ENCODE results near the gene ADAMTS6.
"Not testable (repeated sequence)": the region's sequence is repeated elsewhere in the genome, so short reads cannot be mapped to it uniquely, and the experiment has no call there.

ADAMTS6 gene

DNA sequence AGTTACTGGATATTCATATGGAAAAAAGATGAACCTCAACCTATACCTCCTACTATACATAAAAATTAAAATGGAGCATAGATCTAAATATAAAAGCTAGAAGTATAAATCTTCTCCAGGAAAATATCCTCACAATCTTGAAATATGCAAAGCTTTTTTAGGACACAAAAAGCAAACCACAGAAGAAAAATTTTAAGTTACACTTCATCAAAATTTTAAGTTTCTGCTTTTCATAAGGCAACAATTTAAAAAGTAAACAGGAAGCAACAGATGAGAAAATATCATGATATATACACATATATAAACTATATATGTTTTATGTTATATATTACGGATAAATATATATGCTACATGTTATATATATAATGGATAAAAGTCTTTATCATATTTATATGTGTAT, 157.5 kb downstream of the ADAMTS6 start:
- DNase-seq (ENCODE audit: low spot score): no peak
- TF ChIP-seq, protein P1, sequence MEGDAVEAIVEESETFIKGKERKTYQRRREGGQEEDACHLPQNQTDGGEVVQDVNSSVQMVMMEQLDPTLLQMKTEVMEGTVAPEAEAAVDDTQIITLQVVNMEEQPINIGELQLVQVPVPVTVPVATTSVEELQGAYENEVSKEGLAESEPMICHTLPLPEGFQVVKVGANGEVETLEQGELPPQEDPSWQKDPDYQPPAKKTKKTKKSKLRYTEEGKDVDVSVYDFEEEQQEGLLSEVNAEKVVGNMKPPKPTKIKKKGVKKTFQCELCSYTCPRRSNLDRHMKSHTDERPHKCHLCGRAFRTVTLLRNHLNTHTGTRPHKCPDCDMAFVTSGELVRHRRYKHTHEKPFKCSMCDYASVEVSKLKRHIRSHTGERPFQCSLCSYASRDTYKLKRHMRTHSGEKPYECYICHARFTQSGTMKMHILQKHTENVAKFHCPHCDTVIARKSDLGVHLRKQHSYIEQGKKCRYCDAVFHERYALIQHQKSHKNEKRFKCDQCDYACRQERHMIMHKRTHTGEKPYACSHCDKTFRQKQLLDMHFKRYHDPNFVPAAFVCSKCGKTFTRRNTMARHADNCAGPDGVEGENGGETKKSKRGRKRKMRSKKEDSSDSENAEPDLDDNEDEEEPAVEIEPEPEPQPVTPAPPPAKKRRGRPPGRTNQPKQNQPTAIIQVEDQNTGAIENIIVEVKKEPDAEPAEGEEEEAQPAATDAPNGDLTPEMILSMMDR (IDR thresholded peaks at IDR 0.05; ENCODE audit: extremely low read depth, missing control alignments): no peak

DNA sequence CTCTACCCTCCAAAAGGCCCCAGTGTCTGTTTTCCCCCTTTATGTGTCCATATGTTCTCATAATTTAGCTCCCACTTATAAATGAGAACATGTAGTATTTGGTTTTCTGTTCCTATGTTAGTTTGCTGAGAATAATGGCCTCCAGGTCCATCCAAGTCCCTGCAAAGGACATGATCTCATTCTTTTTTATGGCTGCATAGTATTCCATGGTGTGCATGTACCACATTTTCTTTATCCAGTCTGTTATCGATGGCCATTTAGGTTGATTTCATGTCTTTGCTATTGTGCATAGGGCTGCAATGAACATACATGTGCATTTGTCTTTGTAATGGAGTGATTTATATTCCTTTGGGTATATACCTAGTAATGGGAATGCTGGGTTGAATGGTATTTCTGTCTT, 161.0 kb downstream of the ADAMTS6 start:
- DNase-seq (ENCODE audit: low spot score): not testable (repeated sequence)

- TF ChIP-seq, protein P1 (IDR thresholded peaks at IDR 0.05; ENCODE audit: extremely low read depth, missing control alignments): no peak
- DNase-seq (ENCODE audit: low spot score): no peak
Measured at GRCh38 chr5:65320250-65320649, 161.5 kb downstream of the ADAMTS6 start.

DNA sequence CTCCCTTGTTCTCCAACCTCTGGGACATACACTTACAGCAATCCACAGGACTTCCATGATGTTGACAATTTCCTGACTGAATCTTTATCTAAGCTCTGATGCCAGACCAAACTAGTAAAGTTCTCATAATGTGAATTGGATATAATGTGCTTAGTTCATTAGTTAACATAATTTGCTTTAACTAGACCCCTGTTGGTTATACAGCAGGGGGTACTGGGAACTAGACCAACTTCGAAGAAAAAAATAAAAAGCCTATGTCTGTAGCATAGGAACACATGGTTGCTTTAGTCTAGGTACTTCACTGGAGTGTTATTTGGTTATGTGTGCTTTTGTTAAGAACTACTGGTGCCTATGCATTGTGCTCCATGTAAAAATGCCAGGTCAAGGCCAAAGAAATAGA, 173.8 kb downstream of the ADAMTS6 start:
- DNase-seq (ENCODE audit: low spot score): no peak
- TF ChIP-seq, protein P1 (IDR thresholded peaks at IDR 0.05; ENCODE audit: extremely low read depth, missing control alignments): no peak

GRCh38 chr5:65307088-65307487, 174.6 kb downstream of the ADAMTS6 start:
- TF ChIP-seq, protein P1 (IDR thresholded peaks at IDR 0.05; ENCODE audit: extremely low read depth, missing control alignments): no peak
- DNase-seq (ENCODE audit: low spot score): no peak

- DNase-seq (ENCODE audit: low spot score): no peak
- TF ChIP-seq, protein P1 (IDR thresholded peaks at IDR 0.05; ENCODE audit: extremely low read depth, missing control alignments): no peak
Measured at GRCh38 chr5:65305913-65306312, 175.8 kb downstream of the ADAMTS6 start.

DNA sequence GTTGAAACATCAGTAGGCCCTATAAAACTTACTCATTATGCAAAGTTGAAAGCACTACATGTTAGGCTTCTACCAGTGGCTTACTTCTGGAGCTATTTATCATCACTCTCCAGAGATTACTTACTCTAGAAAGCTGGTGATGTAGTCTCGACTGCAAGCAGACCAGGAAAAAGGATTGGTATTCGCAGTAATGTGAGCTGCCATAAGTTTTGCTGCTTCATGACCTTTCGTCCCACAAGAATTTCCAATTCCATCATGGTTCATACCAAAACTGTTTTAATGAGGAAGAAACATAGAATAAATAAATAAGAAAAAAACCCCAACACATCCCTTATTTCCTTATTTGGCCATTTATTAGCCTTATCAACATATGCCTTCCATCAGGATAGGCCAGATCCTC, 181.9 kb downstream of the ADAMTS6 start:
- no peak for DNase-seq (ENCODE audit: low spot score)

DNA sequence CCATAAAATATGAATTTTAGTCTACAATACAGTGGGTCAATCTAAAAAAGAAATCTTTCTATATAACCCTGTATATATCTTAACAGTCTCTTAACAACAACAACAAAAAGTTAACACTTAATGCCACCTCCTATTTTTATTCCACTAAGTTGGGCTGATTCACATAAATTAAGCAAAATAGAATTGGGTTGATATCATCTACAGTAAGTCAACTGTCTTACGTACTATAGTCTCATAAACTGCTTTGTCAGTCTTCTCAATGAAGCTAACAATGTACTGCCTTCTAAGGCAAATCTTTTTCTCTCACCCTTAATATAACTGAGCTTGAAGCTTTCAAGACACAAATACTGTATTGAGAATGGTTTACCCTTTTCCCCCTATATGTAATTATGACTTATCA, 185.7 kb downstream of the ADAMTS6 start:
- TF ChIP-seq, protein P1 (IDR thresholded peaks at IDR 0.05; ENCODE audit: extremely low read depth, missing control alignments): no peak
- no peak for DNase-seq (ENCODE audit: low spot score)

More for the DNA sequence above, 181.9 kb downstream of the ADAMTS6 start:
- TF ChIP-seq, protein P1 (IDR thresholded peaks at IDR 0.05; ENCODE audit: extremely low read depth, missing control alignments): no peak
